Measurements from ENCODE around the gene CRTC1. TPM values are rescaled to one million over a fixed set of nuclear protein-coding genes. Genes with fewer than 3 reads are reported as not detected.

The CRTC1 gene
- total and polyA plus RNA-seq, 9 of the 15 experiments (the other 6 are each of a cell fraction or from before 2014, with no cell fraction given) = 0.25 to 3.8 (median 1.2) TPM; not detected in 2

DNA sequence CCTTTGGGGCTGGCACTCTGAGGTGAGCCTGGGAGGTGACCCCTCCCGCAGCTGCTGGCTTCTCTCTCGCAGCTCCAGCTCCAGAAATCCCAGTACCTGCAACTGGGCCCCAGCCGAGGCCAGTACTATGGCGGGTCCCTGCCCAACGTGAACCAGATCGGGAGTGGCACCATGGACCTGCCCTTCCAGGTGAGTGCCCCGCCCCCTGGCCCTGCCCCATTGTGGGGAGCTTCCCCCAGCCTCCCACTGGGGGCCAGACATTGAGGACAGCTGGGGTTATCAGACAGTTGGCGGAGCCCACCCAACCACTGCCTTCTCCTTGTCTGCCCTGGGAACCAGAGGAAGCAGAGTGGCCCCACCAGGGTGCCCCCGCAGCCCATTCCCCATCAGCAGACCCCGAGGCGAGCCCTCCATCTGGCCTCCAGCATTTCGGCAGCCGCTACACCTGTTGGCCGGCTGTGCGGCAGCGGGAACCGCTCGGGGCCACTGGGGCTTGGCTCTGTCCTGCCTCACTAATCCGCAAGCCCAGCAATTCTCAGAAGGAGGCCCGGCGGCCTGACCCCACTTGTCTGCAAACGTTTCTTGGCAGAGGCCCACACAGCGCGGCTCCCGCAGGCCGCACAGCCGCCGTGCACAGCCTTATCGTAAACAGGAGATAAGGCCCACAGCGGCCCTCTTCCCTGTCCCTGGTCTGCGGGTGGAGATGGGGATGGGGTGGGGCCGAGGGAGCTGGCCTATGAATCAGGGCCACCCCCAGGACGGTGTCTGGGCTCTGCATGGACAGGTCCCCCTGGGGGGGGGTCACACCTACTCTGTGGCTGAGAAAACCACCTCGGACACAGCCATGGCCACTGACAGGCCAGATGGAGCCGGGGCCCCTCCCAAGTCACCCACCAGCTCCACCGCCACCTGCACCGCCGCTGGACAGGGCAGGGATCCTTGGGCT is 59.6 kb downstream of the CRTC1 start (continued):
- TF ChIP-seq, protein P1, sequence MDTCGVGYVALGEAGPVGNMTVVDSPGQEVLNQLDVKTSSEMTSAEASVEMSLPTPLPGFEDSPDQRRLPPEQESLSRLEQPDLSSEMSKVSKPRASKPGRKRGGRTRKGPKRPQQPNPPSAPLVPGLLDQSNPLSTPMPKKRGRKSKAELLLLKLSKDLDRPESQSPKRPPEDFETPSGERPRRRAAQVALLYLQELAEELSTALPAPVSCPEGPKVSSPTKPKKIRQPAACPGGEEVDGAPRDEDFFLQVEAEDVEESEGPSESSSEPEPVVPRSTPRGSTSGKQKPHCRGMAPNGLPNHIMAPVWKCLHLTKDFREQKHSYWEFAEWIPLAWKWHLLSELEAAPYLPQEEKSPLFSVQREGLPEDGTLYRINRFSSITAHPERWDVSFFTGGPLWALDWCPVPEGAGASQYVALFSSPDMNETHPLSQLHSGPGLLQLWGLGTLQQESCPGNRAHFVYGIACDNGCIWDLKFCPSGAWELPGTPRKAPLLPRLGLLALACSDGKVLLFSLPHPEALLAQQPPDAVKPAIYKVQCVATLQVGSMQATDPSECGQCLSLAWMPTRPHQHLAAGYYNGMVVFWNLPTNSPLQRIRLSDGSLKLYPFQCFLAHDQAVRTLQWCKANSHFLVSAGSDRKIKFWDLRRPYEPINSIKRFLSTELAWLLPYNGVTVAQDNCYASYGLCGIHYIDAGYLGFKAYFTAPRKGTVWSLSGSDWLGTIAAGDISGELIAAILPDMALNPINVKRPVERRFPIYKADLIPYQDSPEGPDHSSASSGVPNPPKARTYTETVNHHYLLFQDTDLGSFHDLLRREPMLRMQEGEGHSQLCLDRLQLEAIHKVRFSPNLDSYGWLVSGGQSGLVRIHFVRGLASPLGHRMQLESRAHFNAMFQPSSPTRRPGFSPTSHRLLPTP (IDR thresholded peaks at IDR 0.05; ENCODE audit: borderline replicate concordance, extremely low read depth, insufficient read length) = no peak
- TF ChIP-seq RFX5 (IDR thresholded peaks at IDR 0.05; ENCODE audit: low read depth, low read length) = no peak
- no peak; the same call in 1 of the 2 replicates for TF ChIP-seq MAFF (IDR thresholded peaks at IDR 0.05; ENCODE audit: low read length)
- no peak for TF ChIP-seq MTF1 (CRISPR knock-in tag; IDR thresholded peaks at IDR 0.05; ENCODE audit: borderline replicate concordance)
- TF ChIP-seq RB1 (IDR thresholded peaks at IDR 0.05; ENCODE audit: low read depth) = peak; percentile 25; the same call in 1 of the 2 replicates
- TF ChIP-seq, protein P2, sequence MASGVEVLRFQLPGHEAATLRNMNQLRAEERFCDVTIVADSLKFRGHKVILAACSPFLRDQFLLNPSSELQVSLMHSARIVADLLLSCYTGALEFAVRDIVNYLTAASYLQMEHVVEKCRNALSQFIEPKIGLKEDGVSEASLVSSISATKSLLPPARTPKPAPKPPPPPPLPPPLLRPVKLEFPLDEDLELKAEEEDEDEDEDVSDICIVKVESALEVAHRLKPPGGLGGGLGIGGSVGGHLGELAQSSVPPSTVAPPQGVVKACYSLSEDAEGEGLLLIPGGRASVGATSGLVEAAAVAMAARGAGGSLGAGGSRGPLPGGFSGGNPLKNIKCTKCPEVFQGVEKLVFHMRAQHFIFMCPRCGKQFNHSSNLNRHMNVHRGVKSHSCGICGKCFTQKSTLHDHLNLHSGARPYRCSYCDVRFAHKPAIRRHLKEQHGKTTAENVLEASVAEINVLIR (CRISPR knock-in tag; IDR thresholded peaks at IDR 0.05) = no peak
- no peak for TF ChIP-seq NFYB (IDR thresholded peaks at IDR 0.05; ENCODE audit: extremely low read depth, insufficient read length)
- no peak for TF ChIP-seq SUPT5H (IDR thresholded peaks at IDR 0.05)
- no peak for TF ChIP-seq PRMT5 (CRISPR knock-in tag; IDR thresholded peaks at IDR 0.05)
- TF ChIP-seq, protein P3, sequence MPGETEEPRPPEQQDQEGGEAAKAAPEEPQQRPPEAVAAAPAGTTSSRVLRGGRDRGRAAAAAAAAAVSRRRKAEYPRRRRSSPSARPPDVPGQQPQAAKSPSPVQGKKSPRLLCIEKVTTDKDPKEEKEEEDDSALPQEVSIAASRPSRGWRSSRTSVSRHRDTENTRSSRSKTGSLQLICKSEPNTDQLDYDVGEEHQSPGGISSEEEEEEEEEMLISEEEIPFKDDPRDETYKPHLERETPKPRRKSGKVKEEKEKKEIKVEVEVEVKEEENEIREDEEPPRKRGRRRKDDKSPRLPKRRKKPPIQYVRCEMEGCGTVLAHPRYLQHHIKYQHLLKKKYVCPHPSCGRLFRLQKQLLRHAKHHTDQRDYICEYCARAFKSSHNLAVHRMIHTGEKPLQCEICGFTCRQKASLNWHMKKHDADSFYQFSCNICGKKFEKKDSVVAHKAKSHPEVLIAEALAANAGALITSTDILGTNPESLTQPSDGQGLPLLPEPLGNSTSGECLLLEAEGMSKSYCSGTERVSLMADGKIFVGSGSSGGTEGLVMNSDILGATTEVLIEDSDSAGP (CRISPR knock-in tag; IDR thresholded peaks at IDR 0.05) = no peak
- TF ChIP-seq STAT5B (CRISPR knock-in tag; IDR thresholded peaks at IDR 0.05) = no peak
- TF ChIP-seq, protein P4, sequence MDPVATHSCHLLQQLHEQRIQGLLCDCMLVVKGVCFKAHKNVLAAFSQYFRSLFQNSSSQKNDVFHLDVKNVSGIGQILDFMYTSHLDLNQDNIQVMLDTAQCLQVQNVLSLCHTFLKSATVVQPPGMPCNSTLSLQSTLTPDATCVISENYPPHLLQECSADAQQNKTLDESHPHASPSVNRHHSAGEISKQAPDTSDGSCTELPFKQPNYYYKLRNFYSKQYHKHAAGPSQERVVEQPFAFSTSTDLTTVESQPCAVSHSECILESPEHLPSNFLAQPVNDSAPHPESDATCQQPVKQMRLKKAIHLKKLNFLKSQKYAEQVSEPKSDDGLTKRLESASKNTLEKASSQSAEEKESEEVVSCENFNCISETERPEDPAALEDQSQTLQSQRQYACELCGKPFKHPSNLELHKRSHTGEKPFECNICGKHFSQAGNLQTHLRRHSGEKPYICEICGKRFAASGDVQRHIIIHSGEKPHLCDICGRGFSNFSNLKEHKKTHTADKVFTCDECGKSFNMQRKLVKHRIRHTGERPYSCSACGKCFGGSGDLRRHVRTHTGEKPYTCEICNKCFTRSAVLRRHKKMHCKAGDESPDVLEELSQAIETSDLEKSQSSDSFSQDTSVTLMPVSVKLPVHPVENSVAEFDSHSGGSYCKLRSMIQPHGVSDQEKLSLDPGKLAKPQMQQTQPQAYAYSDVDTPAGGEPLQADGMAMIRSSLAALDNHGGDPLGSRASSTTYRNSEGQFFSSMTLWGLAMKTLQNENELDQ (CRISPR knock-in tag; IDR thresholded peaks at IDR 0.05; ENCODE audit: borderline replicate concordance) = no peak
- TF ChIP-seq SP2 (IDR thresholded peaks at IDR 0.05; ENCODE audit: extremely low read depth, low read depth, low read length, poor library complexity, severe bottlenecking) = no peak
- no peak for TF ChIP-seq HEY1 (CRISPR knock-in tag; IDR thresholded peaks at IDR 0.05; ENCODE audit: borderline replicate concordance)
- peak; percentile 73 for TF ChIP-seq DPF2 (IDR thresholded peaks at IDR 0.05)

All from K562 (cell line).